B cell (primary cell): Measurements from ENCODE around the gene PEPD. TPM values are rescaled to one million over a fixed set of nuclear protein-coding genes. Genes with fewer than 3 reads are reported as not detected.

Experiments
- ATAC-seq: fragments of 200-7000 bp; cut with Tn5 transposase; one replicate; pipeline ENCODE4 v1.10.0; 2021; ENCODE audit warnings: low read depth, mild to moderate bottlenecking, moderate number of reproducible peaks, moderate library complexity
- CTCF ChIA-PET: fragments of 350-600 bp; sonication (Branson Sonifier 250); formaldehyde crosslinking; loops from one replicate; lab custom pipeline; 2021; ENCODE audit warnings: antibody characterized with exemption, inconsistent platforms; lab: Charles Lee
- POLR2A ChIA-PET: fragments of 350-600 bp; sonication (Branson Sonifier 250); formaldehyde crosslinking; loops from one replicate; lab custom pipeline; 2021; ENCODE audit warnings: antibody characterized with exemption; lab: Charles Lee
- DNase-seq: peaks from one replicate; pipeline ENCODE4 v3.0.0; 2013
- H2AFZ ChIP-seq: 2 replicates; pipeline ENCODE4 v1.6.1; 2012; ENCODE audit warnings: mild to moderate bottlenecking, low read depth, low read length; ENCODE audit not compliant: insufficient read depth, poor library complexity, severe bottlenecking
- H3K27ac ChIP-seq, 2 donors: 1 replicate in 1 of 2; 2 replicates in 1 of 2; pipeline ENCODE4 v1.5.1; 2012 to 2013; ENCODE audit warnings: low read length in 2 of 2, mild to moderate bottlenecking in 2 of 2, moderate library complexity in 1 of 2
- H3K27me3 ChIP-seq, 4 experiments: fragments of 200-600 bp in 1 of 4; sonication (generic) in 1 of 4; replicated peaks in 1 of 4; 1 replicate in 2 of 4; 2 replicates in 2 of 4; pipeline versions ENCODE4 v1.6.1 to v1.7.0; 2013 to 2016; ENCODE audit warnings: low read length in 3 of 4, mild to moderate bottlenecking in 2 of 4, mixed read lengths in 1 of 4, moderate library complexity in 1 of 4; ENCODE audit not compliant: insufficient read depth in 4 of 4, control insufficient read depth in 3 of 4; ENCODE audit errors: control extremely low read depth in 1 of 4
- H3K36me3 ChIP-seq, 2 experiments: replicated peaks in 1 of 2; 1 replicate in 1 of 2; 2 replicates in 1 of 2; pipeline versions ENCODE4 v1.6.1 to v1.7.1; 2013; ENCODE audit warnings: low read length in 1 of 2; ENCODE audit not compliant: insufficient read depth in 2 of 2, control insufficient read depth in 1 of 2; ENCODE audit errors: control extremely low read depth in 1 of 2, extremely low read depth in 1 of 2
- H3K4me1 ChIP-seq, 2 donors: fragments of 200-600 bp in 1 of 2; sonication (generic) in 1 of 2; 1 replicate in 1 of 2; 2 replicates in 1 of 2; pipeline versions ENCODE4 v1.5.1 to v1.6.1; 2013 to 2017; ENCODE audit warnings: low read length in 2 of 2; ENCODE audit not compliant: control insufficient read depth in 2 of 2, insufficient read depth in 2 of 2
- H3K4me2 ChIP-seq: replicated peaks from 2 replicates; pipeline ENCODE3; 2012; ENCODE audit warnings: mild to moderate bottlenecking, low read depth, low read length; ENCODE audit not compliant: poor library complexity, severe bottlenecking
- H3K4me3 ChIP-seq, 5 experiments: fragments of 200-600 bp in 1 of 5; sonication (generic) in 1 of 5; 1 replicate in 3 of 5; 2 replicates in 2 of 5; pipeline versions ENCODE4 v1.5.1 to v1.7.0; 2011 to 2016; ENCODE audit warnings: low read length in 4 of 5, mild to moderate bottlenecking in 4 of 5, low read depth in 2 of 5, control low read depth in 1 of 5, moderate library complexity in 1 of 5; ENCODE audit not compliant: insufficient read depth in 1 of 5; ENCODE audit errors: control extremely low read depth in 1 of 5, extremely low read depth in 1 of 5
- H3K79me2 ChIP-seq: fragments of 200-600 bp; sonication (generic); one replicate; pipeline ENCODE4 v1.6.0; 2016; ENCODE audit warnings: low read length; ENCODE audit not compliant: control insufficient read depth, insufficient read depth
- H3K9ac ChIP-seq: fragments of 200-600 bp; sonication (generic); 2 replicates; pipeline ENCODE4 v1.6.1; 2017; ENCODE audit warnings: mild to moderate bottlenecking, low read length, moderate library complexity
- H3K9me3 ChIP-seq, 3 donors: one replicate each; pipeline versions ENCODE4 v1.6.1 to v1.7.1; 2013; ENCODE audit warnings: low read length in 2 of 3; ENCODE audit not compliant: control insufficient read depth in 2 of 3, insufficient read depth in 1 of 3; ENCODE audit errors: control extremely low read depth in 1 of 3
- H4K20me1 ChIP-seq: 2 replicates; pipeline ENCODE4 v1.6.0; 2012; ENCODE audit warnings: mild to moderate bottlenecking, low read length; ENCODE audit not compliant: insufficient read depth, control insufficient read depth, poor library complexity, severe bottlenecking
- H3K27ac Mint-ChIP-seq: one replicate; pipeline ENCODE4 v1.8.0; 2021; ENCODE audit warnings: mixed read lengths
- H3K27me3 Mint-ChIP-seq: one replicate; pipeline ENCODE4 v1.8.0; 2021; ENCODE audit warnings: mixed read lengths
- H3K4me1 Mint-ChIP-seq: one replicate; pipeline ENCODE4 v1.8.0; 2021; ENCODE audit warnings: mixed read lengths
- H3K4me3 Mint-ChIP-seq: one replicate; pipeline ENCODE4 v1.8.0; 2021; ENCODE audit warnings: mixed read lengths
- H3K9me3 Mint-ChIP-seq: one replicate; pipeline ENCODE4 v1.8.0; 2022; ENCODE audit warnings: mixed read lengths; ENCODE audit not compliant: insufficient read depth
- EZH2 ChIP-seq: IDR thresholded peaks from 2 replicates; pipeline ENCODE4 v1.6.1; 2012; ENCODE audit warnings: borderline replicate concordance, low read depth, mild to moderate bottlenecking, moderate library complexity, low read length; ENCODE audit not compliant: insufficient read depth, poor library complexity, severe bottlenecking
- whole genome bisulfite sequencing: methylation state at CpG from one replicate; pipeline ENCODE4 v1.1.5; 2013; ENCODE audit warnings: missing lambda C conversion rate; ENCODE audit not compliant: insufficient coverage; 5-methylcytosine and 5-hydroxymethylcytosine counted together
- intact Hi-C: fragments of 100-400 bp; cut with micrococcal nuclease; formaldehyde crosslinking; loops from one replicate; pipeline ENCODE4 v1.10.0; 2022
- polyA plus RNA-seq: library from polyadenylated mRNA; depleted of rRNA; stranded (reverse); fragments of >200 nt; gene quantifications from 2 replicates; pipeline ENCODE4 v1.2.3, GENCODE V29; 2012
- total RNA-seq, 2 donors: library from RNA; stranded (reverse); fragments of 120-200 nt in 1 of 2; gene quantifications; 1 replicate in 1 of 2; 2 replicates in 1 of 2; pipeline versions ENCODE4 v1.2.3 to v1.2.4, GENCODE V29; 2013 to 2022
- TF ChIP-seq, protein P1 (sequence below): fragments of 200-600 bp; IDR thresholded peaks from one replicate; pipeline ENCODE4 v1.8.0; 2022; ENCODE audit warnings: antibody characterized with exemption, mild to moderate bottlenecking

Gene PEPD
- total and polyA plus RNA-seq, 2 donors (not counting 1 experiment from before 2014, with no cell fraction given), result 36.4 to 42.7 TPM

GRCh38 chr19:33458171-33458633 lies 63.4 kb downstream of the PEPD start:
- H3K4me3 Mint-ChIP-seq, result no peak overlapping the region
- WGBS, result 100% methylated on average over 8 of the region's 8 CpGs
- Histone ChIP-seq H3K9ac (no peak overlapping the region), H3K79me2 (no peaks in the 10 kb centered on the region), H3K36me3 (peaks cover 0 to 2% of the 10 kb centered on the region in 2 experiments), H3K4me2 (no peak overlapping the region), H3K27me3 (no peaks in the 10 kb centered on the region), H3K4me3 (no peak overlapping the region), H3K9me3 (no peaks in the 10 kb centered on the region), H3K27ac (no peak overlapping the region), H4K20me1 (no peaks in the 10 kb centered on the region), H2AFZ (no peak overlapping the region), H3K4me1 (no peaks in the 10 kb centered on the region)
- POLR2A ChIA-PET, result no interaction called here
- TF ChIP-seq, protein P1, sequence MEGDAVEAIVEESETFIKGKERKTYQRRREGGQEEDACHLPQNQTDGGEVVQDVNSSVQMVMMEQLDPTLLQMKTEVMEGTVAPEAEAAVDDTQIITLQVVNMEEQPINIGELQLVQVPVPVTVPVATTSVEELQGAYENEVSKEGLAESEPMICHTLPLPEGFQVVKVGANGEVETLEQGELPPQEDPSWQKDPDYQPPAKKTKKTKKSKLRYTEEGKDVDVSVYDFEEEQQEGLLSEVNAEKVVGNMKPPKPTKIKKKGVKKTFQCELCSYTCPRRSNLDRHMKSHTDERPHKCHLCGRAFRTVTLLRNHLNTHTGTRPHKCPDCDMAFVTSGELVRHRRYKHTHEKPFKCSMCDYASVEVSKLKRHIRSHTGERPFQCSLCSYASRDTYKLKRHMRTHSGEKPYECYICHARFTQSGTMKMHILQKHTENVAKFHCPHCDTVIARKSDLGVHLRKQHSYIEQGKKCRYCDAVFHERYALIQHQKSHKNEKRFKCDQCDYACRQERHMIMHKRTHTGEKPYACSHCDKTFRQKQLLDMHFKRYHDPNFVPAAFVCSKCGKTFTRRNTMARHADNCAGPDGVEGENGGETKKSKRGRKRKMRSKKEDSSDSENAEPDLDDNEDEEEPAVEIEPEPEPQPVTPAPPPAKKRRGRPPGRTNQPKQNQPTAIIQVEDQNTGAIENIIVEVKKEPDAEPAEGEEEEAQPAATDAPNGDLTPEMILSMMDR, result no peak
- no peak for TF ChIP-seq EZH2
- CTCF ChIA-PET, result no interaction called here
- ATAC-seq, result no peak
- no peak overlapping the region for H3K27ac Mint-ChIP-seq
- H3K4me1 Mint-ChIP-seq, result no peaks in the 10 kb centered on the region
- intact Hi-C loops, result no loop called here
- no peaks in the 10 kb centered on the region for H3K27me3 Mint-ChIP-seq
- no peaks in the 10 kb centered on the region for H3K9me3 Mint-ChIP-seq
- DNase-seq, result no peak

GRCh38 chr19:33456845-33457220 lies 64.8 kb downstream of the PEPD start:
- H3K4me2 ChIP-seq, result no peak overlapping the region
- ChIA-PET POLR2A (no interaction called here), CTCF (no interaction called here)
- Mint-ChIP-seq H3K27ac (no peak overlapping the region), H3K9me3 (no peaks in the 10 kb centered on the region), H3K27me3 (no peaks in the 10 kb centered on the region), H3K4me3 (no peak overlapping the region), H3K4me1 (no peaks in the 10 kb centered on the region)
- no peak for ATAC-seq
- intact Hi-C loops, result no loop called here
- H4K20me1 ChIP-seq, result no peaks in the 10 kb centered on the region
- H2AFZ ChIP-seq, result no peak overlapping the region
- no peaks in the 10 kb centered on the region for H3K4me1 ChIP-seq
- TF ChIP-seq, protein P1, result no peak
- DNase-seq, result no peak
- H3K79me2 ChIP-seq, result no peaks in the 10 kb centered on the region
- H3K36me3 ChIP-seq, result peaks cover 0 to 2% of the 10 kb centered on the region in 2 experiments
- no peaks in the 10 kb centered on the region for H3K9me3 ChIP-seq
- no peak overlapping the region for H3K4me3 ChIP-seq
- 94% methylated on average over 10 of the region's 10 CpGs for WGBS
- H3K27ac ChIP-seq, result no peak overlapping the region
- H3K9ac ChIP-seq, result no peak overlapping the region
- H3K27me3 ChIP-seq, result no peaks in the 10 kb centered on the region
